Stimulated activated CD8-positive, alpha-beta memory T cell treated with anti-CD3 and anti-CD28 coated beads, Interleukin-4, amount 100 ng/mL, for 4 hours (primary cell): ENCODE measurements around the gene CTU1.

ENCODE experiments used
- DNase-seq, 2 donors: peaks; one replicate each; pipeline ENCODE4 v3.0.0-alpha.2; 2020; ENCODE audit warnings: low read depth in 2 of 2, low spot score in 1 of 2

CTU1 gene

GRCh38 chr19:51131780-51132680 lies 23.8 kb upstream of the CTU1 start:
- peak in 1 of 2 donors; percentile 20 for DNase-seq

- DNase-seq = no peak
These were observed 21.5 kb upstream of the CTU1 start for GRCh38 chr19:51129716-51130115.

DNA sequence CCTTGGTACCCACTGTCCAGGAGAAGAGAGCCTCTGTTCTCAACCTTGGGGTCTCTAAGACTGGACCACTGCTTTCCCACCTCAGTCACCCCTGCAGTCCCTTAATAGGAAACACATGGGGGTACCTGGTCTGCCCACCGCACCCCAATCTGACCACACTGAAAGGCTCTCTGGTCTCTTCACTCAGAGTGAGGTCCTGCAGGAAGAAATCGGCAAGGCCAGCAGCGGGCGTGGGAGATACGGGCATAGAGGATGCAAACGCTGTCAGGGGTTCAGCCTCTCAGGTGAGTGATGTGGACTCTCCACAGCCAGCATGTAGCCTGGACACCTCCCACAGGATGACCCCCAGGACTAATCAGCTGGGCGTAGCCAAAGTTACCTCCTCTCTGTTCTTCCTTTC lies 20.0 kb upstream of the CTU1 start:
- no peak for DNase-seq

DNA sequence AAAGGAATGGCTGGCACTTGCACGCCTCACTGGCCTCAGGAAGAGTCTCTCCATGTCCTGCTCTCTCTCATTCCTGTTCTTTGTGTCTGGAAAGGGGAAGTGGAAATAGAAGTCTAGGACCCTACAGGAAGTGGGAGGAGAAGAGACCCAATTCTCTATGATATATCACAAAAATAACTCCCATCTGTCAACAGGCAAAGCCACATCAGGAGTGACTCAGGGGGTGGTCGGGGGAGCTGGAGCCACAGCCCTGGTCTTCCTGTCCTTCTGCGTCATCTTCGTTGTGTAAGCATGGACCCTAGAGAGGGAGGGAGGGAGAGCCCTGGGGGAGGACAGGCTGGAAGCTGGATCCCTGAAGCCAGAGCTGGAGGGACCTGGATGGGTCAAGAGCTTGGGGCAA lies 19.5 kb upstream of the CTU1 start:
- no peak for DNase-seq

DNA sequence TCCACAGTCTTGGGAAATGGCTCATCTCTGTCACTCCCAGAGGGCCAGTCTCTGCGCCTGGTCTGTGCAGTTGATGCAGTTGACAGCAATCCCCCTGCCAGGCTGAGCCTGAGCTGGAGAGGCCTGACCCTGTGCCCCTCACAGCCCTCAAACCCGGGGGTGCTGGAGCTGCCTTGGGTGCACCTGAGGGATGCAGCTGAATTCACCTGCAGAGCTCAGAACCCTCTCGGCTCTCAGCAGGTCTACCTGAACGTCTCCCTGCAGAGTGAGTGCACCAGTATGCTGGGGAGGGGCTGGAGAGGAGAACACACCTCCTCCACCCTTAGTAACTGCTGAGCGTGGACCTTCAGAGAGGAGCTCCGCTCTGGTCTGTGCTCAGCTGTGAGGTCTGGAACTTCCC lies 18.8 kb upstream of the CTU1 start:
- no peak for DNase-seq

DNA sequence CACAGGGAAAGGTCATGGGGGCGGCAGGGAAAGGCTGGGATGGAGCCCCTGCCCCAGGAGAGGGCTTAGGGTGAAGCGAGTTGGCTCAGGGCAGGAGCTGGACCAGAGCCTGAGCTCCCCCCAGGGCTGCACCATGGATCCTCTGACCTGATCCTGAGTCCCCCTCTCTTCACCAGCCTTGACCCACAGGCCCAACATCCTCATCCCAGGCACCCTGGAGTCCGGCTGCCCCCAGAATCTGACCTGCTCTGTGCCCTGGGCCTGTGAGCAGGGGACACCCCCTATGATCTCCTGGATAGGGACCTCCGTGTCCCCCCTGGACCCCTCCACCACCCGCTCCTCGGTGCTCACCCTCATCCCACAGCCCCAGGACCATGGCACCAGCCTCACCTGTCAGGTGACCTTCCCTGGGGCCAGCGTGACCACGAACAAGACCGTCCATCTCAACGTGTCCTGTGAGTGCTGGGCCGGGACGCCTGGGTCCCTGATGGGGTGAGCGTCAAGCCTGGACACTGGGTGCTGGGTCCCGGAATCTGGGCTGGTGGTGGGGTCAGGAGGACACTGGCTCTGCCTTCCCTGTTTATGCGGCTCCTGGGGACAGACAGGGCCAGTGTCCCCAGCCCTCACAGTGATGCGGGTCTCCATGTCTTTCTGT lies 17.3 kb upstream of the CTU1 start:
- no peak for DNase-seq

DNA sequence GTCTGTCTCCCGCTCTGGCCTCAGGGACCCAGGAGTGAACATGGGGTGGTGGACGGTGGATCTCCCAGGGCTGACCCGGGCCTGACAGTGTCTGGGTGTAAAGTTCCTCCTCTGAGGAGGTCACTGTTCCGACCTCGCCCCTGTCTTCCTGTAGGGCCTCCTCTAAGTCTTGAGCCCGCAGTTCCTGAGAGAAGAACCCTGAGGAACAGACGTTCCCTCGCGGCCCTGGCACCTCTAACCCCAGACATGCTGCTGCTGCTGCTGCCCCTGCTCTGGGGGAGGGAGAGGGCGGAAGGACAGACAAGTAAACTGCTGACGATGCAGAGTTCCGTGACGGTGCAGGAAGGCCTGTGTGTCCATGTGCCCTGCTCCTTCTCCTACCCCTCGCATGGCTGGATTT lies 16.5 kb upstream of the CTU1 start, which contains the start of gene SIGLEC9:
TSS of gene SIGLEC9 (plus strand) at position 178 of the 400 bp plus-strand sequence. CDS start at position 247, 69 bp downstream.
- no peak for DNase-seq

DNA sequence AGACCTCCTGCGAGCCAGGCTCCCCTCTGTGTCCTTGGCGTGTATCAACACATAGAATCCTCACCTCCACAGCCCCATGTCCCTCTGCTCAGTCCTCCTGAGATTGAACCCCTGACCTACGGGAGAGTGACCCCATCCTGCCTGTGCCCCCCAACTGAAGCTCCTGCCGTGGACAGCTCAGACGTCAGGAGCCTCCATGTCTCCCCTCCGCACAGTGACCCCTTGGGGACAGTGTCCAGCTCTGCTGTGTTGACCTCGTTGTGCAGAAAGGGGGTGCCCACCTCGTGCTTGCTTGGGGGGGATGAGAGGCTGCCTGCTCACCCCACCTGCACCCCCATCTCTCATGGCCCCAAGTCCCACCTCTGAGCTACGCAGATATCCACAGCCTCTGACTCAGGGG lies 16.0 kb upstream of the CTU1 start:
- DNase-seq = no peak

GRCh38 chr19:51123802-51124201 lies 15.6 kb upstream of the CTU1 start:
- no peak for DNase-seq

- DNase-seq = peak in 1 of 2 donors; percentile 36
These were observed 15.2 kb upstream of the CTU1 start for GRCh38 chr19:51123381-51123800.

- no peak for DNase-seq
These were observed 14.1 kb upstream of the CTU1 start for GRCh38 chr19:51122112-51122981.

DNA sequence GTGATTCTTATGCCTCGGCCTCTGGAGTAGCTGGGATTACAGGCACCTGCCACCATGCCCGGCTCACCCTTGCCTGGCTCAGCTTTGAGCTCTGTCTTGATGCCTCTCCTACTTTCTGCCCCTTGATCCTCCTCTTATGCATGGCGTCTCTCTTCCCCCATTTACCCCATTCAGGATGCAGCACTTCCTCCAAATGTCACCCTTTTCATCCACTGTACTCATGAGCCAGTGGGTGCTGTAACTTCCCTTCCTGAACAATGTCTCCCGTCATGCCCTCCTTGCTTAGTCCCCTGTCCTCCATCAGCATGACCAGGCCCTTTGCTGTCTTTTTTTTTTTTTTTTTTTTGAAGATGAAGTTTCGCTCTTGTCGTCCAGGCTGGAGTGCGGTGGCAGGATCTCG lies 13.0 kb upstream of the CTU1 start:
- no peak for DNase-seq

- no peak for DNase-seq
These were observed 12.0 kb upstream of the CTU1 start for GRCh38 chr19:51120160-51120559.

GRCh38 chr19:51119611-51120010 lies 11.4 kb upstream of the CTU1 start:
- no peak for DNase-seq

GRCh38 chr19:51119101-51119500 lies 10.9 kb upstream of the CTU1 start:
- DNase-seq = no peak

GRCh38 chr19:51116736-51117286 lies 8.6 kb upstream of the CTU1 start:
- DNase-seq = no peak

- DNase-seq = no peak
These were observed 6.0 kb upstream of the CTU1 start for GRCh38 chr19:51114087-51114729.

DNA sequence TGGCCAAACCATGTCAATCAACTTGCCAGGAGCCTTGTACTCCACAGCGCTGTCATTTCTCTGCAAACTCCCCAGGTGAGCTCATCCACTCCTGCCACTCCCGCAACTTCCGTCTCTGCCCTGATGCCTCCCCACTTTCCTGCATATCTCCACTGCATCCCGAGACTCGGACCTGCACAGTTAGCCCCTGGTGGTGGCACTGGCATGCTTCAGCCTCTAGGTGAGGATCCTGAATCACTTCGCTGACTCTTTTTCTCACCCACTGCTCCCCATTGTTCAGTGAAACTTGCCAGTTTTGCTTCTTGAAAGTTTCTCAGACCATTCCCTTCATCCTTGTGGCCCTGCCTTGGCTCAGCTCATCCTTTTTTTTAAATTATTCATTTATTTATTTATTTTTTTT lies 3.4 kb upstream of the CTU1 start:
- no peak for DNase-seq

GRCh38 chr19:51110666-51110971 lies 2.4 kb upstream of the CTU1 start:
- no peak for DNase-seq

DNA sequence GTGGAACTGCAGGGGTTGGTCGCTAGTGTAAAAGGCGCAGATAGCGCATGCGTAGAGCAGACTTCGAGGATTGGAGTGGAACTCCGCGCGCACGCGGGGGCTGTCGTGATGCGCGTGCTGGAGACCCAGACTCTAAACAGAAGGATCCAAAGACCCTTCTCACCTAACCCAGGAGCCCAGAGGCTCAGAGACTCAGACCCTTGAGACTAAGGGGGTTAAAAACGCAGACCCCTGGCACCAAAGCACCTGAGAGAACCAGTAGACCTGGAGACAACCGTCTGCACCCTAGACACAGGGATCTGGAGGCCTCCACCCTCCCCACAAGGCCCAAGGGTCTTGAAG lies 567 bp upstream of the CTU1 start:
- DNase-seq = no peak
